Peyer's patch (tissue), 4 donors: Measurements from ENCODE around the gene PIGL.

ENCODE experiments used
- CTCF ChIP-seq, 6 experiments: fragments of 450-650 bp in 4 of 6; fragments of 200-600 bp in 2 of 6; sonication (generic) in 1 of 6; IDR thresholded peaks; one replicate each; pipeline ENCODE4 v1.5.1; 2017 to 2019; ENCODE audit warnings: antibody characterized with exemption in 6 of 6, mild to moderate bottlenecking in 3 of 6, moderate library complexity in 1 of 6
- POLR2A ChIP-seq, 2 donors: fragments of 450-650 bp; IDR thresholded peaks; one replicate each; pipeline ENCODE4 v1.5.1; 2017; ENCODE audit warnings: antibody characterized with exemption in 2 of 2, mild to moderate bottlenecking in 2 of 2, moderate library complexity in 2 of 2

GRCh38 chr17:16187642-16188041 is 29.4 kb upstream of the PIGL start:
- no peak for TF ChIP-seq CTCF (IDR thresholded peaks at IDR 0.05)
- no peak for TF ChIP-seq POLR2A (IDR thresholded peaks at IDR 0.05)
